HUES64 (cell line): ENCODE results near the gene ATF4.
A peak's percentile ranks its signal among the peaks of the same experiment; 100 is the strongest.

Experiments
- H3K27ac ChIP-seq: 2 replicates; pipeline ENCODE4 v1.7.0; 2013; ENCODE audit warnings: low read depth, low read length, inconsistent platforms
- H3K27me3 ChIP-seq: 2 replicates; pipeline ENCODE4 v1.6.1; 2013; ENCODE audit warnings: mild to moderate bottlenecking, low read length; ENCODE audit not compliant: insufficient read depth
- H3K36me3 ChIP-seq: 2 replicates; pipeline ENCODE4 v1.6.1; 2013; ENCODE audit warnings: mild to moderate bottlenecking, low read length; ENCODE audit not compliant: insufficient read depth
- H3K4me1 ChIP-seq: 2 replicates; pipeline ENCODE4 v1.6.1; 2013; ENCODE audit warnings: mild to moderate bottlenecking, low read length, moderate library complexity; ENCODE audit not compliant: insufficient read depth
- H3K4me3 ChIP-seq: 2 replicates; pipeline ENCODE4 v1.5.1; 2013; ENCODE audit warnings: mild to moderate bottlenecking, low read length, moderate library complexity
- H3K9ac ChIP-seq: 2 replicates; pipeline ENCODE4 v1.6.1; 2013; ENCODE audit warnings: mild to moderate bottlenecking, low read depth, low read length
- H3K9me3 ChIP-seq: 2 replicates; pipeline ENCODE4 v1.6.1; 2013; ENCODE audit warnings: low read depth, low read length; ENCODE audit not compliant: insufficient read depth
- WGBS: fragments of 150-250, 120-280 bp; methylation state at CpG from one replicate; pipeline ENCODE4 v1.1.7; 2013; ENCODE audit warnings: missing lambda C conversion rate; 5-methylcytosine and 5-hydroxymethylcytosine counted together

ATF4 gene

GRCh38 chr22:39532215-39533073, 12.1 kb downstream of the ATF4 start, which contains the start of gene RPS19BP1:
TSS of gene RPS19BP1 (minus strand) at chr22:39532748. CDS start at chr22:39532738, 10 bp downstream.
- no peaks in the 10 kb centered on the region for H3K27me3 ChIP-seq
- H3K27ac ChIP-seq, result peak within 1 kb of the TSS; percentile 79
- peaks cover 27% of the 10 kb centered on the region for H3K36me3 ChIP-seq
- H3K9ac ChIP-seq, result peak within 1 kb of the TSS; percentile 87
- H3K4me3 ChIP-seq, result peak within 1 kb of the TSS; percentile 94
- under 1% methylated on average over 67 of the region's 67 CpGs for WGBS
- H3K9me3 ChIP-seq, result no peaks in the 10 kb centered on the region
- peaks cover 36% of the 10 kb centered on the region for H3K4me1 ChIP-seq

GRCh38 chr22:39534092-39534506, 13.7 kb downstream of the ATF4 start:
- H3K9ac ChIP-seq, result peak overlapping the region; percentile 59; the same call in 1 of the 2 replicates
- WGBS, result 78% methylated on average over 12 of the region's 12 CpGs
- H3K36me3 ChIP-seq, result peaks cover 18% of the 10 kb centered on the region
- peaks cover 36% of the 10 kb centered on the region for H3K4me1 ChIP-seq
- H3K4me3 ChIP-seq, result peak overlapping the region; percentile 45; the same call in 1 of the 2 replicates
- peak overlapping the region; percentile 47; the same call in 1 of the 2 replicates for H3K27ac ChIP-seq
- H3K9me3 ChIP-seq, result no peaks in the 10 kb centered on the region
- H3K27me3 ChIP-seq, result no peaks in the 10 kb centered on the region

GRCh38 chr22:39534591-39535356, 14.4 kb downstream of the ATF4 start:
- H3K4me3 ChIP-seq, result peak overlapping the region; percentile 45
- peaks cover 13% of the 10 kb centered on the region for H3K36me3 ChIP-seq
- no peaks in the 10 kb centered on the region for H3K27me3 ChIP-seq
- peak overlapping the region; percentile 47; the same call in 1 of the 2 replicates for H3K27ac ChIP-seq
- peak overlapping the region; percentile 59 for H3K9ac ChIP-seq
- 11% methylated on average over 39 of the region's 41 CpGs for WGBS
- H3K9me3 ChIP-seq, result no peaks in the 10 kb centered on the region
- peaks cover 36% of the 10 kb centered on the region for H3K4me1 ChIP-seq

- H3K4me3 ChIP-seq, result peak overlapping the region; percentile 32; the same call in 1 of the 2 replicates
- WGBS, result 42% methylated on average over 13 of the region's 13 CpGs
- no peaks in the 10 kb centered on the region for H3K9me3 ChIP-seq
- H3K27ac ChIP-seq, result no peak overlapping the region
- H3K36me3 ChIP-seq, result peaks cover 8% of the 10 kb centered on the region
- peaks cover 36% of the 10 kb centered on the region for H3K4me1 ChIP-seq
- no peaks in the 10 kb centered on the region for H3K27me3 ChIP-seq
- no peak overlapping the region for H3K9ac ChIP-seq
These were observed 15.0 kb downstream of the ATF4 start for GRCh38 chr22:39535357-39535725.

- H3K36me3 ChIP-seq, result peaks cover 3% of the 10 kb centered on the region; the same call in 1 of the 2 replicates
These were observed 15.6 kb downstream of the ATF4 start for GRCh38 chr22:39535831-39536449.

GRCh38 chr22:39536711-39537110, 16.3 kb downstream of the ATF4 start:
- WGBS, result 87% methylated on average over 8 of the region's 8 CpGs

More at GRCh38 chr22:39535831-39536449, 15.6 kb downstream of the ATF4 start:
- H3K4me1 ChIP-seq, result peaks cover 34% of the 10 kb centered on the region
- no peak overlapping the region for H3K4me3 ChIP-seq
- H3K27me3 ChIP-seq, result no peaks in the 10 kb centered on the region
- no peak overlapping the region for H3K27ac ChIP-seq
- 92% methylated on average over 15 of the region's 15 CpGs for WGBS
- no peaks in the 10 kb centered on the region for H3K9me3 ChIP-seq
- H3K9ac ChIP-seq, result no peak overlapping the region

GRCh38 chr22:39537975-39538374, 17.6 kb downstream of the ATF4 start:
- no peak overlapping the region for H3K27ac ChIP-seq

More at GRCh38 chr22:39536711-39537110, 16.3 kb downstream of the ATF4 start:
- no peak overlapping the region for H3K9ac ChIP-seq
- peaks cover 26% of the 10 kb centered on the region for H3K4me1 ChIP-seq
- no peaks in the 10 kb centered on the region for H3K27me3 ChIP-seq
- no peak overlapping the region for H3K4me3 ChIP-seq
- H3K27ac ChIP-seq, result no peak overlapping the region
- H3K36me3 ChIP-seq, result no peaks in the 10 kb centered on the region
- no peaks in the 10 kb centered on the region for H3K9me3 ChIP-seq

GRCh38 chr22:39543095-39543494, 22.7 kb downstream of the ATF4 start:
- WGBS, result 34% methylated on average over 10 of the region's 11 CpGs
- Histone ChIP-seq H3K4me3 (no peak overlapping the region), H3K4me1 (no peaks in the 10 kb centered on the region)

More at GRCh38 chr22:39537975-39538374, 17.6 kb downstream of the ATF4 start:
- H3K36me3 ChIP-seq, result no peaks in the 10 kb centered on the region
- no peaks in the 10 kb centered on the region for H3K27me3 ChIP-seq
- H3K9me3 ChIP-seq, result no peaks in the 10 kb centered on the region
- H3K4me1 ChIP-seq, result peaks cover 25% of the 10 kb centered on the region
- WGBS, result no CpG with 5 or more reads among the region's 2 CpGs
- H3K9ac ChIP-seq, result no peak overlapping the region
- H3K4me3 ChIP-seq, result no peak overlapping the region

GRCh38 chr22:39545386-39546365, 25.3 kb downstream of the ATF4 start:
- Histone ChIP-seq H3K27me3 (peaks cover 33% of the 10 kb centered on the region), H3K36me3 (no peaks in the 10 kb centered on the region), H3K27ac (no peak overlapping the region), H3K4me3 (no peak overlapping the region), H3K4me1 (no peaks in the 10 kb centered on the region), H3K9me3 (no peaks in the 10 kb centered on the region), H3K9ac (no peak overlapping the region)
- WGBS, result 39% methylated on average over 36 of the region's 39 CpGs

More at GRCh38 chr22:39543095-39543494, 22.7 kb downstream of the ATF4 start:
- Histone ChIP-seq H3K9ac (no peak overlapping the region), H3K36me3 (no peaks in the 10 kb centered on the region), H3K27ac (no peak overlapping the region), H3K9me3 (no peaks in the 10 kb centered on the region), H3K27me3 (peaks cover 26% of the 10 kb centered on the region)
